GM12801 (cell line): ENCODE data around the gene EHMT1.

Source experiments
- CTCF ChIP-seq: IDR thresholded peaks from one replicate; pipeline ENCODE4 v1.5.1; 2011; ENCODE audit warnings: control low read depth; ENCODE audit not compliant: insufficient read length; ENCODE audit errors: extremely low read depth

EHMT1 gene

GRCh38 chr9:137691646-137692351 lies 73.0 kb downstream of the EHMT1 start:
- TF ChIP-seq CTCF = no peak

- no peak for TF ChIP-seq CTCF
Measured at GRCh38 chr9:137694236-137694959, 75.6 kb downstream of the EHMT1 start.

GRCh38 chr9:137694962-137695875 lies 76.4 kb downstream of the EHMT1 start:
- TF ChIP-seq CTCF = no peak

GRCh38 chr9:137696136-137696925 lies 77.5 kb downstream of the EHMT1 start:
- TF ChIP-seq CTCF = no peak

GRCh38 chr9:137697193-137697592 lies 78.4 kb downstream of the EHMT1 start:
- TF ChIP-seq CTCF = no peak

- no peak for TF ChIP-seq CTCF
Measured at GRCh38 chr9:137697832-137698231, 79.0 kb downstream of the EHMT1 start.
